Measurements from ENCODE around the gene SCN10A.

The SCN10A gene

DNA sequence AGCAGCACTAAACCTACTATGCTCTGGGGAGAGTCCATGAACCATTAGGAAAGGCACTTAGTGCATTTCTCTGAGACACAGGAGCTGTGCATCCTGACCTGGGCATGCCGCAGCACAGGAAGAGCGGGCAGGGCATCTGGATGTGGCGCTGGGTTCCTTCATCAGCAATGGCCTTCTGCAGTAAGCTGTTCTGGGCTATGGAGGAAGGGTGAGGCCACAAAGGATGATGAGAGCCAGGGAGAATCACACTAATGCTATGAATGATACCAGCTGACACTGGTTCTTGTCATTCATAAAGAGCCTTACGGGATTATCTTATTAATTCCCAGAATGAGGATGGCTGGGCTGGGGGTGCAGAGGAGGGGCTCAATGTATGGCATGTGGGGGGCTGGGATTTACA, 12.7 kb upstream of the SCN10A start:
- no peak overlapping the region for H3K4me3 ChIP-seq (ENCODE audit: low read length in 2 of 2)
- peaks cover 0 to 1% of the 10 kb centered on the region in 2 donors for H3K9me3 ChIP-seq (ENCODE audit: control insufficient read depth in 2 of 2, low read length in 2 of 2)
- H3K27me3 ChIP-seq (ENCODE audit: control insufficient read depth in 1 of 2, insufficient read depth in 2 of 2, low read length in 2 of 2), result no peaks in the 10 kb centered on the region
- H3K27ac ChIP-seq (ENCODE audit: low read length), result no peak overlapping the region
- H3K9ac ChIP-seq (ENCODE audit: low read length in 2 of 2), result no peak overlapping the region
- H3K4me1 ChIP-seq (ENCODE audit: control insufficient read depth, insufficient read depth, low read length), result no peaks in the 10 kb centered on the region
- H3K36me3 ChIP-seq (ENCODE audit: control insufficient read depth in 2 of 2, insufficient read depth in 2 of 2, low read length in 2 of 2), result no peaks in the 10 kb centered on the region

DNA sequence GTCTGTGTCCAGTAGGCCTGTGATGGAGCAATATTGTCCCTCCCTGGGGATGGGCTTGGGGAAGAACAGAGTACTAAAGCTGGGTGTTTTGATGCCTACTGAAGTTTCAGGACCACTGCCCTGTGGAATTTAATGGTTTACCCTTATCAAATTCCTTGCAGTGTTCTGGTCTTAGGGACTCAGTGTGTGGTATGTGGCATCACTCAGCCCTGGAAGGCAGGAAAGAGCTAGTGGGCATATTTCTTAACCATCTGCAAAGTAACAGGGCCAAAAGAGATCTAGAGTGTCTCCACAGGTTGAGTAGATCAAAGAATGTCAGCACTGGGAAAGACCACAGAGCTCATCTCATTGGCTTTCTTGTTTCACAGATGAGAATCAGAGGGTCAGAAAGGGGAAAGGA, 11.8 kb upstream of the SCN10A start:
- Histone ChIP-seq H3K27ac (ENCODE audit: low read length) (no peak overlapping the region), H3K9ac (ENCODE audit: low read length in 2 of 2) (no peak overlapping the region), H3K9me3 (ENCODE audit: control insufficient read depth in 2 of 2, low read length in 2 of 2) (peaks cover 0 to 2% of the 10 kb centered on the region in 2 donors), H3K36me3 (ENCODE audit: control insufficient read depth in 2 of 2, insufficient read depth in 2 of 2, low read length in 2 of 2) (no peaks in the 10 kb centered on the region), H3K27me3 (ENCODE audit: control insufficient read depth in 1 of 2, insufficient read depth in 2 of 2, low read length in 2 of 2) (no peaks in the 10 kb centered on the region), H3K4me1 (ENCODE audit: control insufficient read depth, insufficient read depth, low read length) (no peaks in the 10 kb centered on the region), H3K4me3 (ENCODE audit: low read length in 2 of 2) (no peak overlapping the region)

DNA sequence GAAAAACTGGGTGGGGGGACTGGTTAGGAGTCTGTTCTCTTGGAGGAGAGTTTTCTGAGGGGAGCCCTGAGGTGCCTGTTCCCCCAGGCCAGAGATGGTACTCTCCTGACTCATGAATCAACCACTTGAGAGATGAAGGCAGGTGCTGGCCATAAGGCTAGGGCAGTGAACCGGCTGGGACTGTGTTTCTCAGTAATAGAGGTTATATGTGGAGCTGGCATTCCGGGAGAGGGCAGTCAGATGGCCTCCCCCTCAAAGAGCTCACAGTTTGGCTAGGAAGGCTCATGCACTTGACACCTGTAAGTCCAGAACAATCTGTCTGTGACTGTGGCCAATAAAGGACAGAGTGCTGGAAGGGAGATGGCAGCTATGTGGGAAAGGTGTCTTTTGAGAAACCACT, 10.0 kb upstream of the SCN10A start:
- no peaks in the 10 kb centered on the region for H3K4me1 ChIP-seq (ENCODE audit: control insufficient read depth, insufficient read depth, low read length)
- H3K27ac ChIP-seq (ENCODE audit: low read length), result no peak overlapping the region
- no peak overlapping the region for H3K4me3 ChIP-seq (ENCODE audit: low read length in 2 of 2)
- H3K9ac ChIP-seq (ENCODE audit: low read length in 2 of 2), result no peak overlapping the region
- no peaks in the 10 kb centered on the region for H3K27me3 ChIP-seq (ENCODE audit: control insufficient read depth in 1 of 2, insufficient read depth in 2 of 2, low read length in 2 of 2)
- H3K9me3 ChIP-seq (ENCODE audit: control insufficient read depth in 2 of 2, low read length in 2 of 2), result peaks cover 0 to 2% of the 10 kb centered on the region in 2 donors
- no peaks in the 10 kb centered on the region for H3K36me3 ChIP-seq (ENCODE audit: control insufficient read depth in 2 of 2, insufficient read depth in 2 of 2, low read length in 2 of 2)

DNA sequence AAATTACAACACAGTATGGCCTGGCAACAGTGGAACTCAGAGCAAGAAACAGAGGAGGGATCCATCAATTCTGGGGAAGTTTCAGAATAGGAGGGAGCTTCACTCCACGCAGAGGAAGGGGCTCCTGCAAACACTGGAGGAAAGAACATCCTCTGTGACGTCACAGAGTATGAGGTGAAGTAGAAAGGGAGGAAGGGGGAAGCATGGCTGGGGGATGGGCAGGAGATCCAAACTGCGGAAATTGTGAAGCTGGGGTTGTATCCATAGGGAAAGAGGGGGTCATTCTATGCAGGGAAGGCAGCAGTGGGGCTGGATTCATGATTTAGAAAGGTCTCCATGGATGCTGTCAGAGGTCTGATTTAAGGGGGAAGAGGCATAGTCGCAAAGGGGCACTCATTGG, 8.3 kb upstream of the SCN10A start:
- Histone ChIP-seq H3K9ac (ENCODE audit: low read length in 2 of 2) (no peak overlapping the region), H3K27ac (ENCODE audit: low read length) (no peak overlapping the region), H3K9me3 (ENCODE audit: control insufficient read depth in 2 of 2, low read length in 2 of 2) (peaks cover 0 to 2% of the 10 kb centered on the region in 2 donors), H3K27me3 (ENCODE audit: control insufficient read depth in 1 of 2, insufficient read depth in 2 of 2, low read length in 2 of 2) (no peaks in the 10 kb centered on the region), H3K4me1 (ENCODE audit: control insufficient read depth, insufficient read depth, low read length) (no peaks in the 10 kb centered on the region), H3K36me3 (ENCODE audit: control insufficient read depth in 2 of 2, insufficient read depth in 2 of 2, low read length in 2 of 2) (no peaks in the 10 kb centered on the region), H3K4me3 (ENCODE audit: low read length in 2 of 2) (no peak overlapping the region)

DNA sequence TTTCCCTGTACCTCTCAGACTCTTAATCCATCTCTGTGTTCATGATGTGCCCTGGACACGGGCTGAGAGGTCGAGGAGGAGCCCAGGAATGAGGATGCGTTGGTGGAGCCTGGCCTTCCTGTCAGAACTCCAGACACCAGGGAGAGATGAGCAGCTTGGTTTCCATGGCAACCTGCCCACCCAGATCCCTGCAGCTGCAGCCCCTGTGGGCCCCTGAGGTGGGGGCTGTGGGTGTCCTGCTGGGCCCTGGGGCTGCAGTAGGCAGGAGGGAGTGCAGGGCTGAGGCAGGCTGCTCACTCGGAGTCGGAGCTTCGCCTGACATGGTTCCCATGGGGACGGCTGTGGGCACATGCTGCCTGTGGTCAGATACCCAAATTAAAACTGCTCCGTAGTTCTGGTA, 7.7 kb upstream of the SCN10A start:
- Histone ChIP-seq H3K4me3 (ENCODE audit: low read length in 2 of 2) (no peak overlapping the region), H3K27ac (ENCODE audit: low read length) (no peak overlapping the region), H3K36me3 (ENCODE audit: control insufficient read depth in 2 of 2, insufficient read depth in 2 of 2, low read length in 2 of 2) (no peaks in the 10 kb centered on the region), H3K27me3 (ENCODE audit: control insufficient read depth in 1 of 2, insufficient read depth in 2 of 2, low read length in 2 of 2) (no peaks in the 10 kb centered on the region), H3K9ac (ENCODE audit: low read length in 2 of 2) (no peak overlapping the region), H3K4me1 (ENCODE audit: control insufficient read depth, insufficient read depth, low read length) (no peaks in the 10 kb centered on the region), H3K9me3 (ENCODE audit: control insufficient read depth in 2 of 2, low read length in 2 of 2) (peaks cover 0 to 2% of the 10 kb centered on the region in 2 donors)

DNA sequence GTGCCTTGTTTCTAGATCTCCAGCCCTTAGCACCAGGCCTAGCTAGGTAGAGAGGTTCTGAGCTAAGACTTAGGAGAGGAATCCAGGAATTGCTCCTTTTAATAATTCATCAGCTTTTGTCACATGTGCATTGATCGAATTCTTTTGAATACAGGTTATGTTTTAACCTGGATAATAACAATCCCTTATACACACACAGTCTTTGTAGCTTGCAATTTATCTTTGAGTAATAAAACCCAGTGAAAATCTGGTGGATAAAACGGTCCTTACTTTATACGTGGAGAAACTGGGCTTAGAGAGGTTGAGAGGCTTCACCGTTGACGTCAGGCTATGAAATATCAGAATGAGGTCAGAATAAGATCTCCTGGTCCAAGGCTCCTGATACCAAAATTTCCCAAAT, 7.2 kb upstream of the SCN10A start:
- Histone ChIP-seq H3K4me3 (ENCODE audit: low read length in 2 of 2) (no peak overlapping the region), H3K4me1 (ENCODE audit: control insufficient read depth, insufficient read depth, low read length) (no peaks in the 10 kb centered on the region), H3K36me3 (ENCODE audit: control insufficient read depth in 2 of 2, insufficient read depth in 2 of 2, low read length in 2 of 2) (no peaks in the 10 kb centered on the region), H3K27ac (ENCODE audit: low read length) (no peak overlapping the region), H3K9me3 (ENCODE audit: control insufficient read depth in 2 of 2, low read length in 2 of 2) (peaks cover 0 to 2% of the 10 kb centered on the region in 2 donors), H3K9ac (ENCODE audit: low read length in 2 of 2) (no peak overlapping the region), H3K27me3 (ENCODE audit: control insufficient read depth in 1 of 2, insufficient read depth in 2 of 2, low read length in 2 of 2) (no peaks in the 10 kb centered on the region)

DNA sequence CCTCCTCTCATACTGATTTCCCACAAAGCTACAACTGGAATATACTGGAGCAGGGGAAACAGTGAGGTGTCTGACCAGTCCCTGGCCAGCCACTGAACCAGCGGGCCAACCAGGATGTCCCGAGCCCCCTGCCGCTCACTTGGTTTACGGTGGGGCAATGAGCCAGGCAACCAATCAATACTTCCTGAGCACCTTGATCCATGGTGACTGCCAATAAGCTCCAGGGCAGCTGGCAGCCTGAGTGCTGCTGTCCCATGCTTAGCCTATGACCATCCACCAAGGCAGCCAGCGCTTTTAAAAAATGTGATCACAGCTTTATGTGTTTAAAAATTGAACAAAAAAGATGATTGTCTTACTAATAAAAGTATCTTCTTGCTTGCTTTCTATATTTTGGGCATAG, 4.2 kb downstream of the SCN10A start:
- Histone ChIP-seq H3K4me3 (ENCODE audit: low read length in 2 of 2) (no peak overlapping the region), H3K9me3 (ENCODE audit: control insufficient read depth in 2 of 2, low read length in 2 of 2) (no peaks in the 10 kb centered on the region), H3K36me3 (ENCODE audit: control insufficient read depth in 2 of 2, insufficient read depth in 2 of 2, low read length in 2 of 2) (no peaks in the 10 kb centered on the region), H3K4me1 (ENCODE audit: control insufficient read depth, insufficient read depth, low read length) (no peaks in the 10 kb centered on the region), H3K27me3 (ENCODE audit: control insufficient read depth in 1 of 2, insufficient read depth in 2 of 2, low read length in 2 of 2) (no peaks in the 10 kb centered on the region), H3K27ac (ENCODE audit: low read length) (no peak overlapping the region), H3K9ac (ENCODE audit: low read length in 2 of 2) (no peak overlapping the region)

DNA sequence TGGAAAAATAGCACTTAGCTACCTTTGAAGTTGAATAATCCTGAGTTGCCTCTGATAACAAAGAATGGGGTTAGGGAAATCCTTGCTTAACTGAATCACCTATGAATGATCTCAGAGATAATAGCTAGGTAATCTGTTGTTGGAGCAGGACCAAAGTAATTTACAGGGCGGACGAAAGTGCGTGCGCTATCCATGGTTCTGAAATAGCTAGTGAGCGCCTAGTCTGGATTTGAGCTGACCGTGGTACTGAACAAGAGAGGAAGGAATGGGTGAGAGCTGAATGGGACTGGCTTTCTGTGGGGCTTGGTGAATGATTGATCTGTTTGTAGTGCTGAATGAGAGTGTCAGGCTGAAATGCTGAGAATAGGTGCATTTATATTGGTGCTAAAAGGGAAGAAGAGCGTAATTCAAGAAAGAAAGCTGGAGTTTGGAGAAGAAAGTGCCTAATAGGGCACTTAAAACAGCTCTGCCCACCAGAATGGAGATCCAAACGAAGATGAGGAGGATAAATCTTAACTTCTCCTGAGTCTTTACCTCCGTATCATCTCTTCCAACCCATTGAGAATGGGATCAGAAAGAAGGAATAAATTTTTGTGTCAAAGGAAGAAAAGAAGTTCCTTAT, 10.1 kb downstream of the SCN10A start:
- Histone ChIP-seq H3K9me3 (ENCODE audit: control insufficient read depth in 2 of 2, low read length in 2 of 2) (no peaks in the 10 kb centered on the region), H3K27ac (ENCODE audit: low read length) (no peak overlapping the region), H3K27me3 (ENCODE audit: control insufficient read depth in 1 of 2, insufficient read depth in 2 of 2, low read length in 2 of 2) (no peaks in the 10 kb centered on the region), H3K4me1 (ENCODE audit: control insufficient read depth, insufficient read depth, low read length) (no peaks in the 10 kb centered on the region), H3K36me3 (ENCODE audit: control insufficient read depth in 2 of 2, insufficient read depth in 2 of 2, low read length in 2 of 2) (no peaks in the 10 kb centered on the region), H3K4me3 (ENCODE audit: low read length in 2 of 2) (no peak overlapping the region), H3K9ac (ENCODE audit: low read length in 2 of 2) (no peak overlapping the region)

DNA sequence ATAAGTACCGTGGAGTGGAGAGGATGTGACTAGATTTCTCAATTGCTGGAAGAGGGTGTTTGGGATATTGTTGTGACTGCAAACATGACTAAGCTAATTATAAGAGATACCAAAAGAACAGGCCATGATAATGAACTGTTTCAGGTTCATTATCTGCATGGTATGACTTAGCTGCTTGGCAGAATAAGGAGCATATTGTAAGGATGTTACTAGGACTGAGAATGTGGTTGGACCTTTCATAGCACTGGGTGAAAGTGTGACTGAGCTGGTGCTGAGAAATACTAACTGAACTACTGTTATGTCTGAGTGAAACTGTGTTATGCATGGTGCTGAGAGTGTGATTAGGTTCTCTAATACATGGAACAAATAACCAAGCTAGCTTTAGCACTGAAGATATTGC, 11.0 kb downstream of the SCN10A start:
- no peak overlapping the region for H3K4me3 ChIP-seq (ENCODE audit: low read length in 2 of 2)
- H3K9me3 ChIP-seq (ENCODE audit: control insufficient read depth in 2 of 2, low read length in 2 of 2), result no peaks in the 10 kb centered on the region
- no peaks in the 10 kb centered on the region for H3K36me3 ChIP-seq (ENCODE audit: control insufficient read depth in 2 of 2, insufficient read depth in 2 of 2, low read length in 2 of 2)
- no peak overlapping the region for H3K9ac ChIP-seq (ENCODE audit: low read length in 2 of 2)
- no peak overlapping the region for H3K27ac ChIP-seq (ENCODE audit: low read length)
- no peaks in the 10 kb centered on the region for H3K27me3 ChIP-seq (ENCODE audit: control insufficient read depth in 1 of 2, insufficient read depth in 2 of 2, low read length in 2 of 2)
- H3K4me1 ChIP-seq (ENCODE audit: control insufficient read depth, insufficient read depth, low read length), result no peaks in the 10 kb centered on the region

DNA sequence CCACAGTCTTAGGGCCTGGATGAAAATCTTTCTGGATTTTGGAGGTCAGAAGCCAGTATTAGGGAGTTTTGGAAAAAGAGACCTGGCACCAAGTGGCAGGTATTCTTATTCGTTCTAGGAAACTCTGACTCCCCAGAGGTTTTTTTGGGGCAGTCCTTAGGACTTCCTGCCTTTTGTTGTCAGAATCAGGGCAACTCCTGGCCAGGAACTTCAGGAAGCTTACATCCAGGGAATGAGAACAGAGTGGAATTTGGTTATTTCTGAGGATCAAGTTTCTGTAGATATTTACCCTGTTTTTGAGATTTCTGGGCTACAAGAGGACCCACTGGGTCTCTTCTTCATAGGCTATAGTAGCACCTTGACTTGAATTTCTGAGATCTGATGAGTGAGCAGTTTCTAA, 15.5 kb downstream of the SCN10A start:
- H3K36me3 ChIP-seq (ENCODE audit: control insufficient read depth in 2 of 2, insufficient read depth in 2 of 2, low read length in 2 of 2), result no peaks in the 10 kb centered on the region
- H3K9ac ChIP-seq (ENCODE audit: low read length in 2 of 2), result no peak overlapping the region
- H3K4me3 ChIP-seq (ENCODE audit: low read length in 2 of 2), result no peak overlapping the region

DNA sequence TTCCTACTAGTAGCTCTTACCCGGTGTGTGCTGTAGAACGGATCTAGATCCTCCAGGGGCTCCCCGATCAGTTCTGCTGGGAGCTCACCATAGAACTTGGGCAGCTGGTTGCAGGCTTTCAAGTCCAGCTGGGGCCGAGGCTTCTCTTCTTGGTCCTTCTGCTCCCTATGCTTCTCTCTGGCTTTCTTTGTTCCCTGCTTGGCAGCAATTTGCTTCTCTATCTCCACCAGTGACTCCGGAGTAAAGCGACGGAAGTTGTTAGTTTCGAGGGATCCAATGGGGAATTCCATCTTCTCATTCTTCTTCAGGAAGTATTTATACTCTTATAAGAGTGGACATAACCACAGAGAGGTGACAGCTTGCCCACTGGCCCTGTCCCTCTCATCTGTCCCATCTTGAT, 22.3 kb downstream of the SCN10A start:
- peaks cover 0 to 2% of the 10 kb centered on the region in 2 donors for H3K27me3 ChIP-seq (ENCODE audit: control insufficient read depth in 1 of 2, insufficient read depth in 2 of 2, low read length in 2 of 2)
- H3K36me3 ChIP-seq (ENCODE audit: control insufficient read depth in 2 of 2, insufficient read depth in 2 of 2, low read length in 2 of 2), result no peaks in the 10 kb centered on the region
- H3K4me3 ChIP-seq (ENCODE audit: low read length in 2 of 2), result no peak overlapping the region
- H3K27ac ChIP-seq (ENCODE audit: low read length), result no peak overlapping the region
- H3K9me3 ChIP-seq (ENCODE audit: control insufficient read depth in 2 of 2, low read length in 2 of 2), result no peaks in the 10 kb centered on the region
- H3K4me1 ChIP-seq (ENCODE audit: control insufficient read depth, insufficient read depth, low read length), result no peaks in the 10 kb centered on the region
- no peak overlapping the region for H3K9ac ChIP-seq (ENCODE audit: low read length in 2 of 2)

More for the DNA sequence above, 15.5 kb downstream of the SCN10A start:
- H3K4me1 ChIP-seq (ENCODE audit: control insufficient read depth, insufficient read depth, low read length), result no peaks in the 10 kb centered on the region
- no peaks in the 10 kb centered on the region for H3K9me3 ChIP-seq (ENCODE audit: control insufficient read depth in 2 of 2, low read length in 2 of 2)
- H3K27me3 ChIP-seq (ENCODE audit: control insufficient read depth in 1 of 2, insufficient read depth in 2 of 2, low read length in 2 of 2), result no peaks in the 10 kb centered on the region
- H3K27ac ChIP-seq (ENCODE audit: low read length), result no peak overlapping the region
